Activated CD4-positive, alpha-beta T cell treated with anti-CD3 and anti-CD28 coated beads for 48 hours (primary cell): ENCODE measurements around the gene STIL.
"Not testable (repeated sequence)": the region's sequence is repeated elsewhere in the genome, so short reads cannot be mapped to it uniquely, and the experiment has no call there.

ENCODE experiments used
- DNase-seq: peaks from one replicate; pipeline ENCODE4 v3.0.0-alpha.2; 2020

Gene STIL

GRCh38 chr1:47216278-47217059 lies 97.5 kb downstream of the STIL start:
- no peak for DNase-seq

- DNase-seq, result no peak
Observed at GRCh38 chr1:47215713-47216112, 98.2 kb downstream of the STIL start.

DNA sequence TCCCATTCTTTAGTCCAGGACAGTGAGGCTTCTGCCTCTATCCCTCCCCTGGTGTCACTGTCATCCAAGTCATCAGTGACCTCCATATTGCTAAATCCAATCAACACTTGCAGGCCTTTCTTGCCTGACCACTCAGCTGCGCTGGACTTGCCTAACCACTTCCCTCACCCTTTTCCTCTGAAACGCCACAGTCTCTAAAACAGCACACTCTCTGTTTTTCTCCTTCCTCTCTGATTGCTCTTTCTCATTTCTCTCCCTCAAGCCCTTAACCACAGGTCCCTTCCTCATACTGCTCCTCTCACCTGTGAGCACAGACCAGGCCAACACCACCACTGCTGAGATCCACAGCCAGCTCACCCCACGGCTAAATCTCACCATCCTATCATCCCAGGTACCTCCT lies 99.4 kb downstream of the STIL start:
- DNase-seq, result no peak

- no peak for DNase-seq
Observed at GRCh38 chr1:47213230-47213963, 100.5 kb downstream of the STIL start.

- no peak for DNase-seq
Observed at GRCh38 chr1:47212636-47213229, 101.2 kb downstream of the STIL start.

GRCh38 chr1:47211796-47212269 lies 102.1 kb downstream of the STIL start:
- no peak for DNase-seq

GRCh38 chr1:47210666-47211065 lies 103.3 kb downstream of the STIL start:
- no peak for DNase-seq

DNA sequence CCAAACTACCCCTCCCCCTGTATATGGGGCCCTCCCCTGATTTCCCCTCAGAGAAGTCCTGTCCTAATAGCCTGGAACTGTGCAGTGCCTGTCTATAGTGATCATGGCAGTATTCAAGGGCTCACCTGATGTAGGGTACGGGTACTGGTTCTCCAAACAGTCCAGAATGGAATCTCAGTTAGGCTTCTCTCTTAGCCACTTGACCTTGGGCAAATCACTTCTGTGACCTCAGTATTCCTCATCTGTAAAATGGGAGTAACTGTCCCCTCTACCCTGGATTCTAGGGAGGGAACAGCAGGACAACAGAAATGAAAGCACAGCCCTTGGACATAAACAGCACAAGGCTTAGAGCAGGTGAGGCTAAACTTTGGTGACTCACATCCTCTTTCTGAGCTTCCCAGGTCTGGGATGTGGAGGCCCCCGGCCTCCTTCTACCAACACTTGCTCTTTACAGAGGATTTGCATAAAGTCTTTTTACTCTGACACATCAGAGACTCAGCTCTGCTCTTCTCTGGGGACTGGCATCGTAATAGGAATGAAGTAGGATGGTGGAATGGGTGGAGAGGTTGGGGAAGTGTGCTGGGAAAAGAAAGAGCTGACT lies 104.1 kb downstream of the STIL start:
- no peak for DNase-seq

DNA sequence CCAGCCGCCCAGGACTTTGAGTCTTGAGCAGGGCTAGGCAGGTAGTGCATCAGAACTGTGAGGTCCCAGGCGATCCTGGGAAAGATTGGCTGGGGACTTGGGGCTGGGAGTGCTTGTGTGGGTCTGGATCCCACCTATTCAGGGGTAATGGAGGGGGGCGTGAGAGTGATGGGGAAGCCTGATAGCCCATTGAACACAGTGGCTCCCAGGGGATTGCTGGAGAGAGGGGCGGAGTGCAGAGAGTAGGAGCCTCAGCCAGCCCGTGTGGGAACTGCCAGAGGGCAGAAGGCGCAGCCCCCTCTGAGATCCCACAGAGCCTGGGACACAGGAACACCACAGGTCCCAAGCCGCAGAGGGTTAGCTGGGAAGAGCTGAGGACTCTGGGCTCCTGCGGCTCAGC lies 104.9 kb downstream of the STIL start:
- no peak for DNase-seq

DNA sequence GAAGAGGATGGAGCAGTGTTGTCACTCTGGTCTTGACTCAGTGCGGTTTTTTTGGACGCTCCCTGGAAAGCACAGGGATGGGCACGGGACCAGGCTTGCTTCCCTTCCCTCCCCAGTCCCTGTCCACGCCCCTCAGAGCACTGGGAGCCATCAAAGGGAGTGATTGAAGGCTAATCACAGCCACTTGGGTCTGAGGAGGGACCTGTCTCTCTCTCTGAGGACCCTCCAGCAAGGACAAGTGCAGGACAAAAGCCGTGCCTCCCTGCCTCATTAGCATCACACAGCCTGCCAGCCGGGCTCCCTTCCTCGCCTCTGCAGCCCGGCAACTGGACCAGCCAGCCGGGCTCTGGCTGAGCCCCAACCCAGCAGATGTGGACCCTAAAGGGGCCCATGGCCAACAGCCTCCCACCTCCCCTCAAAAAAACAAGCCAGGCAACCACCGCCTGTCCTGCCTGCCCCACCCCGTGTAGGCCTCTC lies 105.5 kb downstream of the STIL start:
- DNase-seq, result no peak

DNA sequence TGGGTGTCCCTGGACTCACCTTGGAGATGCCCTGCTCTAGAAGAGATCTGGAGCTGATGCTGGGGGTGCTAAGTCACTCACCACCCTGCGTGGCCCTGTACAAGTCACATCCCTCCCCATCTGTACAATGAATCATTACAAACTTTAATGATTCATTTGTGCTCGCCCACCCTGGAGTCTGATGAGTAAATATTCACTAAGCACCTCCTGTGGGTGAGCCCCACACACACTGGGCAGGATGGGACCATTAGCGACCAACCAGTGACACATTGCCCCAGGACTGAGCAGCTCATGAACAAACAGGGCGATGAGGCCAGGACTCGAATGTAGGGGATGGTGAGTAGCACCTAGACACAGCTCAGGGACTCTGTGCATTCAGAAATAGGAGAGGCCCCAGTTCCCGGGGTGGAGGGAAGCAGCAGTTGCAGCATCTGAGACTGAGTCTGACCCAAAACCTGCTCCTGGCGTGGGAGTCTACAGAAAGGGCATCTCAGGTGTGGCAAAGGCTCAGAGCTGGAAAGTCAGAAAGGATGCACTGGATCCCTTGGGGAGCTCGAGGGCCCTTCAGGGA lies 106.1 kb downstream of the STIL start:
- peak; percentile 47 for DNase-seq

DNA sequence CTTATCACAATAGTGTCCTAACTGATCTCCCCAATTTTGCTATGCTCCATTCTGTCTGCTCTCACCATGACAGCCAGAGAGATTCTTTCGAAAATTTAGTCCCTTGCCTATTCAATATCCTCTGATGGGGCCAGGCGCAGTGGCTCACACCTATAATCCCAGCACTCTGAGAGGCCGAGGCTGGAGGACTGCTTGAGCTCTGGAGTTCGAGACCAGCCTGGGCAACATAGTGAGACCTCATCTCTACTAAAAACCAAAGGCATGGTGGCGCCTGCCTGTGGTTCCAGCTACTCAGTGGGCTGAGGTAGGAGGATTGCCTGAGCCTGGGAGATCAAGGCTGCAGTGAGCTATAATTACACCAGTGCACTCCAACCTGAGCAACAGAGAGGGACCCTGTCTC lies 108.0 kb downstream of the STIL start:
- no peak for DNase-seq

DNA sequence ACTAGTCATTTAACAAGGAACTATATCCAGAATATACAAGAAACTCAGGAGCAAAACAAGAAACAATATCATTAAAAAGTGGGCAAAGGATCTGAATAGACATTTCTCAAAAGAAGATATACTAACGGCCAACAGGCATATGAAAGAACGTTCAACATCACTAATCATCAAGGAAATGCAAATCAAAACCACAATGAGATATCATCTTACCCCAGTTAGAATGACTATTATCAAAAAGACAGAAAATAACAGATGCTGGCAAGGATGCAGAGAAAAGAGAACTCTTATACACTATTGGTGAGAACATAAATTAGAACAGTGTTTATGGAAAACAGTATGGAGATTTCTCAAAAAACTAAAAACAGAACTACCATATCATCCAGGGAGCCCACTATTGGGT lies 110.4 kb downstream of the STIL start:
- DNase-seq, result not testable (repeated sequence)

- DNase-seq, result no peak
Observed at GRCh38 chr1:47201179-47201578, 112.8 kb downstream of the STIL start.
